ENCODE measurements around the gene RAD21L1. TPM values are rescaled to one million over a fixed set of nuclear protein-coding genes. Genes with fewer than 3 reads are reported as not detected.

The RAD21L1 gene
- polyA plus RNA-seq, 3 donors = not detected

DNA sequence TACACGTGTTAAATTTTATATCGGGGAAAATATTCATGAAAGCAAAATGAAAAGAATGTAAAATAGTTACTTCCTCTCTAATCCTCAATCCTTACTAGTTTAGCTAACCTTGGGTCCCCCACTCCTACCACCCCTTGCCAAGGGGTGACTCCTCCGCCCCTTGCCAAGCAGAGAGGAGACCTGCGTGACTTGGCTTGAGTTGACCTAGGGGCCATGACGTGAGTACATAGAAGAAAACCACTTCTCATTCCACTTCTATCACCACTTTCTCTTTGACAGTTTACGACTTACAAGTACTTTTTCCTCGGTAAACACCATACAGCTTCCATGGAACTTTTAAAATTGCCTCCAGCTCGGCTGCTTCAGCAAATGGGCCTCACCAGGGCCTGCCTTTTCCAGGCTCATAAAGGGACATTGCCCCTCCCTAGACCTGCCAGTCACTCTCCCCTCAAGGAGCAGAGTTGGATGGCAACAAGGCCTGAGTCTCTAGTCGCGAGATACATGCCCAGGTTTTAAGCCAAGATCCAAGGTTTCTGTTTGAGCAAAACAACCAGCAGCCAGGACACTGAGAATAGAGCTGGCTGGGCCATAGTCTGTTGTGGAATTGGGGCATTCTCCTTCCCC is 73.2 kb downstream of the RAD21L1 start:
- 94% methylated on average over 6 of the region's 10 CpGs for WGBS (ENCODE audit: insufficient coverage)
- H3K9me3 ChIP-seq (replicated peaks in 1 of 2; ENCODE audit: control insufficient read depth in 1 of 2, insufficient read depth in 1 of 2, low read length in 2 of 2) = no peaks in the 10 kb centered on the region

DNA sequence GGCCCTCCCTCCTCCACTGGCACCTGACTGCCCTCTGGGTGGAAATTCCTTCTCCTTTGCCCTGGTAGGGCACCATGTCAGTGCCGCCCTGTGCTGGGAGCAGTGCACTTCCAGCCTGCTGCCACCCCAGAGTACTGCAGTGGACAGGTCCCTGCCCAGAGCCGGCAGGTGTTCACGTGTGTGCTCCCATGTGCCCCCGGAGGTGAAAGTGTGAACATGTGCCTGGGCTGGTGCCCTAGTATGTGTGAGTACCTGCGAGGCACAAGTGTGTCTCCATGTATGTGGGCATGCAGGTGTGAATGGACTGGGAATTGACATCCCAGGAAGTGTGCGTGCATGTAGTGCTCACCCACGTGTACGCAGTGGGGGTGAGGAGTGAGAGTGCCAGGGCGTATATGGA is 73.7 kb downstream of the RAD21L1 start:
- TF ChIP-seq, protein P1, sequence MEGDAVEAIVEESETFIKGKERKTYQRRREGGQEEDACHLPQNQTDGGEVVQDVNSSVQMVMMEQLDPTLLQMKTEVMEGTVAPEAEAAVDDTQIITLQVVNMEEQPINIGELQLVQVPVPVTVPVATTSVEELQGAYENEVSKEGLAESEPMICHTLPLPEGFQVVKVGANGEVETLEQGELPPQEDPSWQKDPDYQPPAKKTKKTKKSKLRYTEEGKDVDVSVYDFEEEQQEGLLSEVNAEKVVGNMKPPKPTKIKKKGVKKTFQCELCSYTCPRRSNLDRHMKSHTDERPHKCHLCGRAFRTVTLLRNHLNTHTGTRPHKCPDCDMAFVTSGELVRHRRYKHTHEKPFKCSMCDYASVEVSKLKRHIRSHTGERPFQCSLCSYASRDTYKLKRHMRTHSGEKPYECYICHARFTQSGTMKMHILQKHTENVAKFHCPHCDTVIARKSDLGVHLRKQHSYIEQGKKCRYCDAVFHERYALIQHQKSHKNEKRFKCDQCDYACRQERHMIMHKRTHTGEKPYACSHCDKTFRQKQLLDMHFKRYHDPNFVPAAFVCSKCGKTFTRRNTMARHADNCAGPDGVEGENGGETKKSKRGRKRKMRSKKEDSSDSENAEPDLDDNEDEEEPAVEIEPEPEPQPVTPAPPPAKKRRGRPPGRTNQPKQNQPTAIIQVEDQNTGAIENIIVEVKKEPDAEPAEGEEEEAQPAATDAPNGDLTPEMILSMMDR (IDR thresholded peaks at IDR 0.05) = peak; percentile 36
- H3K4me1 ChIP-seq (ENCODE audit: control insufficient read depth in 1 of 2, insufficient read depth in 2 of 2, low read length in 2 of 2) = peaks cover 0 to 8% of the 10 kb centered on the region in 2 donors
- no peaks in the 10 kb centered on the region for H3K27me3 ChIP-seq (ENCODE audit: control insufficient read depth in 2 of 2, insufficient read depth in 2 of 2, low read length in 2 of 2)
- no peak for DNase-seq
- no peaks in the 10 kb centered on the region for H3K9me3 ChIP-seq (replicated peaks in 1 of 2; ENCODE audit: control insufficient read depth in 1 of 2, insufficient read depth in 1 of 2, low read length in 2 of 2)
- H3K4me1 Mint-ChIP-seq = peaks cover 7% of the 10 kb centered on the region
- peaks cover 0 to 4% (median 3%) of the 10 kb centered on the region in 3 donors for H3K27me3 Mint-ChIP-seq (ENCODE audit: low read depth in 3 of 3)
- no peak overlapping the region for H3K4me3 Mint-ChIP-seq
- no peak overlapping the region for H3K4me2 ChIP-seq (replicated peaks; ENCODE audit: extremely low read depth, low read length, poor library complexity, severe bottlenecking)
- H3K9ac ChIP-seq (ENCODE audit: insufficient read depth, low read length, poor library complexity, severe bottlenecking) = no peak overlapping the region
- 91% methylated on average over 9 of the region's 9 CpGs for WGBS (ENCODE audit: insufficient coverage)
- intact Hi-C loops (cut with micrococcal nuclease) = no loop called here
- H4K20me1 ChIP-seq (ENCODE audit: insufficient read depth, low read length) = no peaks in the 10 kb centered on the region
- no peak overlapping the region for H3K27ac ChIP-seq (ENCODE audit: low read depth in 1 of 2, low read length in 2 of 2)
- peak overlapping the region in 1 of 7 donors; percentile 5 for H3K27ac Mint-ChIP-seq
- H3K4me3 ChIP-seq (replicated peaks in 1 of 3; ENCODE audit: low read depth in 2 of 3, low read length in 3 of 3) = no peak overlapping the region
- H3K79me2 ChIP-seq (ENCODE audit: insufficient read depth, low read length) = no peaks in the 10 kb centered on the region
- no peaks in the 10 kb centered on the region for H3K36me3 Mint-ChIP-seq
- no peaks in the 10 kb centered on the region for H3K9me3 Mint-ChIP-seq
- no peak overlapping the region for H2AFZ ChIP-seq (ENCODE audit: insufficient read depth, low read depth, low read length, poor library complexity, severe bottlenecking)
- no peaks in the 10 kb centered on the region for H3K36me3 ChIP-seq (replicated peaks in 1 of 2; ENCODE audit: control insufficient read depth in 1 of 2, insufficient read depth in 2 of 2, low read length in 2 of 2)

More for the DNA sequence above, 73.2 kb downstream of the RAD21L1 start:
- Histone ChIP-seq H3K79me2 (ENCODE audit: insufficient read depth, low read length) (no peaks in the 10 kb centered on the region), H3K27ac (ENCODE audit: low read depth in 1 of 2, low read length in 2 of 2) (no peak overlapping the region), H2AFZ (ENCODE audit: insufficient read depth, low read depth, low read length, poor library complexity, severe bottlenecking) (no peak overlapping the region), H3K9ac (ENCODE audit: insufficient read depth, low read length, poor library complexity, severe bottlenecking) (no peak overlapping the region), H3K4me1 (ENCODE audit: control insufficient read depth in 1 of 2, insufficient read depth in 2 of 2, low read length in 2 of 2) (peaks cover 0 to 8% of the 10 kb centered on the region in 2 donors), H3K27me3 (ENCODE audit: control insufficient read depth in 2 of 2, insufficient read depth in 2 of 2, low read length in 2 of 2) (no peaks in the 10 kb centered on the region), H4K20me1 (ENCODE audit: insufficient read depth, low read length) (no peaks in the 10 kb centered on the region), H3K4me3 (replicated peaks in 1 of 3; ENCODE audit: low read depth in 2 of 3, low read length in 3 of 3) (no peak overlapping the region), H3K4me2 (replicated peaks; ENCODE audit: extremely low read depth, low read length, poor library complexity, severe bottlenecking) (no peak overlapping the region), H3K36me3 (replicated peaks in 1 of 2; ENCODE audit: control insufficient read depth in 1 of 2, insufficient read depth in 2 of 2, low read length in 2 of 2) (no peaks in the 10 kb centered on the region)
- Mint-ChIP-seq H3K27me3 (ENCODE audit: low read depth in 3 of 3) (peaks cover 0 to 4% (median 3%) of the 10 kb centered on the region in 3 donors), H3K36me3 (no peaks in the 10 kb centered on the region), H3K27ac (peak overlapping the region in 1 of 7 donors; percentile 46), H3K9me3 (no peaks in the 10 kb centered on the region), H3K4me3 (no peak overlapping the region), H3K4me1 (peaks cover 7% of the 10 kb centered on the region)
- intact Hi-C loops (cut with micrococcal nuclease) = no loop called here
- TF ChIP-seq, protein P1 (IDR thresholded peaks at IDR 0.05) = no peak
- no peak for DNase-seq
